Panc1 (cell line): Measurements from ENCODE around the gene TLE5. TPM values are rescaled to one million over a fixed set of nuclear protein-coding genes. Genes with fewer than 3 reads are reported as not detected.
"Not testable (repeated sequence)": the region's sequence is repeated elsewhere in the genome, so short reads cannot be mapped to it uniquely, and the experiment has no call there.

Source experiments
- ATAC-seq: fragments of 200-7000 bp; cut with Tn5 transposase; 2 replicates; pipeline ENCODE4 v1.9.1; 2020; ENCODE audit warnings: mild to moderate bottlenecking, moderate library complexity
- BruUV-seq: library from RNA; stranded (reverse); fragments of 400-500 nt; replicated peaks from 2 replicates; lab custom pipeline; 2021; lab: Mats Ljungman, UMichigan
- CTCF ChIA-PET: fragments of 300-600 bp; sonication (Branson Sonifier 250); formaldehyde crosslinking; loops from one replicate; lab custom pipeline; 2022; ENCODE audit warnings: antibody characterized with exemption; lab: Charles Lee
- POLR2A ChIA-PET: fragments of 300-600 bp; sonication (Branson Sonifier 250); formaldehyde crosslinking; loops from one replicate; lab custom pipeline; 2022; ENCODE audit warnings: antibody characterized with exemption; lab: Charles Lee
- DNase-seq: peaks from one replicate; pipeline ENCODE4 v3.0.0-alpha.2; 2010; ENCODE audit warnings: low read depth, low spot score
- H3K27ac ChIP-seq: 2 replicates; pipeline ENCODE4 v1.5.1; 2011; ENCODE audit warnings: mild to moderate bottlenecking, low read length, inconsistent platforms
- H3K27me3 ChIP-seq: fragments of 200-500 bp; sonication (Bioruptor generic); 2 replicates; pipeline ENCODE4 v1.6.0; 2014; ENCODE audit warnings: low read length, inconsistent platforms; ENCODE audit not compliant: control insufficient read depth, insufficient read depth
- H3K36me3 ChIP-seq: fragments of 200-500 bp; sonication (Bioruptor generic); 2 replicates; pipeline ENCODE4 v1.5.1; 2014; ENCODE audit warnings: inconsistent platforms, mild to moderate bottlenecking, low read length, moderate library complexity; ENCODE audit not compliant: control insufficient read depth, insufficient read depth
- H3K4me1 ChIP-seq: 2 replicates; pipeline ENCODE4 v1.5.1; 2011; ENCODE audit warnings: inconsistent platforms, mild to moderate bottlenecking, low read length, moderate library complexity; ENCODE audit not compliant: control insufficient read depth, insufficient read depth
- H3K4me3 ChIP-seq, 2 experiments: 2 replicates each; pipeline ENCODE4 v1.5.1; 2011 to 2012; ENCODE audit warnings: low read depth in 2 of 2, low read length in 2 of 2, mild to moderate bottlenecking in 2 of 2, inconsistent platforms in 1 of 2, moderate library complexity in 1 of 2
- H3K9me3 ChIP-seq: fragments of 200-500 bp; sonication (Bioruptor generic); 2 replicates; pipeline ENCODE4 v1.5.1; 2014; ENCODE audit warnings: low read depth, mild to moderate bottlenecking, inconsistent platforms, low read length, moderate library complexity; ENCODE audit not compliant: control insufficient read depth, insufficient read depth
- POLR2AphosphoS5 ChIP-seq: IDR thresholded peaks from 2 replicates; pipeline ENCODE4 v1.6.1; 2012; ENCODE audit warnings: mild to moderate bottlenecking, low read depth, low read length, moderate library complexity
- REST ChIP-seq, 2 experiments: IDR thresholded peaks; 2 replicates each; pipeline ENCODE4 v1.6.1; 2011 to 2012; ENCODE audit warnings: low read depth in 2 of 2, control low read depth in 1 of 2, low read length in 1 of 2, mild to moderate bottlenecking in 1 of 2, moderate library complexity in 1 of 2; ENCODE audit not compliant: insufficient read depth in 1 of 2
- in situ Hi-C: cut with HindIII; loops from 2 replicates; pipeline ENCODE4 v1.10.0; 2016; ENCODE audit warnings: low sequenced_read_pairs, low pct_unique_long_range_greater_than_20kb
- intact Hi-C: fragments of 100-400 bp; cut with micrococcal nuclease; formaldehyde crosslinking; loops from one replicate; pipeline ENCODE4 v1.10.0; 2022; ENCODE audit not compliant: unreplicated experiment
- total RNA-seq: library from RNA; stranded (reverse); gene quantifications from one replicate; pipeline ENCODE4 v1.2.1, GENCODE V29; 2021; ENCODE audit not compliant: unreplicated experiment
- TF ChIP-seq, protein P1 (sequence below): fragments of 450-650 bp; IDR thresholded peaks from 2 replicates; pipeline ENCODE4 v1.5.1; 2017; ENCODE audit warnings: mild to moderate bottlenecking

TLE5 gene
- total RNA-seq, 1 experiment from 2014 or later = 287 TPM

- TF ChIP-seq, protein P1, sequence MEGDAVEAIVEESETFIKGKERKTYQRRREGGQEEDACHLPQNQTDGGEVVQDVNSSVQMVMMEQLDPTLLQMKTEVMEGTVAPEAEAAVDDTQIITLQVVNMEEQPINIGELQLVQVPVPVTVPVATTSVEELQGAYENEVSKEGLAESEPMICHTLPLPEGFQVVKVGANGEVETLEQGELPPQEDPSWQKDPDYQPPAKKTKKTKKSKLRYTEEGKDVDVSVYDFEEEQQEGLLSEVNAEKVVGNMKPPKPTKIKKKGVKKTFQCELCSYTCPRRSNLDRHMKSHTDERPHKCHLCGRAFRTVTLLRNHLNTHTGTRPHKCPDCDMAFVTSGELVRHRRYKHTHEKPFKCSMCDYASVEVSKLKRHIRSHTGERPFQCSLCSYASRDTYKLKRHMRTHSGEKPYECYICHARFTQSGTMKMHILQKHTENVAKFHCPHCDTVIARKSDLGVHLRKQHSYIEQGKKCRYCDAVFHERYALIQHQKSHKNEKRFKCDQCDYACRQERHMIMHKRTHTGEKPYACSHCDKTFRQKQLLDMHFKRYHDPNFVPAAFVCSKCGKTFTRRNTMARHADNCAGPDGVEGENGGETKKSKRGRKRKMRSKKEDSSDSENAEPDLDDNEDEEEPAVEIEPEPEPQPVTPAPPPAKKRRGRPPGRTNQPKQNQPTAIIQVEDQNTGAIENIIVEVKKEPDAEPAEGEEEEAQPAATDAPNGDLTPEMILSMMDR = peak; percentile 30; the same call in 1 of the 2 replicates
- BruUV-seq, intact Hi-C loops, POLR2A ChIA-PET, CTCF ChIA-PET, in situ Hi-C loops, DNase-seq, H3K27me3 ChIP-seq, H3K36me3 ChIP-seq, ATAC-seq, H3K9me3 ChIP-seq: not testable (repeated sequence)
- Histone ChIP-seq H3K27ac (peak overlapping the region; percentile 81), H3K4me1 (peaks cover 11% of the 10 kb centered on the region), H3K4me3 (peak overlapping the region in 1 of 2 experiments; percentile 83; a peak in 2 of 4 replicates)
Measured at GRCh38 chr19:3036977-3037544, 25.2 kb downstream of the TLE5 start.

GRCh38 chr19:3036119-3036976 is 25.9 kb downstream of the TLE5 start:
- H3K9me3 ChIP-seq = no peaks in the 10 kb centered on the region
- DNase-seq = peak; percentile 73
- no peaks in the 10 kb centered on the region for H3K36me3 ChIP-seq
- ATAC-seq = peak; percentile 89
- peak overlapping the region; percentile 55 to 83 for H3K4me3 ChIP-seq
- CTCF ChIA-PET = interaction anchor here (0.5 to 1.1 kb wide), 3 partner anchors 52 to 93 kb away, joined by 3 to 4 read pairs (median 3); no protein-coding TSS in a partner anchor
- H3K27me3 ChIP-seq = no peaks in the 10 kb centered on the region
- no TSS peak for BruUV-seq
- intact Hi-C loops = no loop called here
- TF ChIP-seq, protein P1 = peak; percentile 68; the same call in 1 of the 2 replicates
- TF ChIP-seq REST (IDR thresholded peaks at IDR 0.05; ENCODE audit: insufficient read depth in 1 of 2, low read depth in 2 of 2, low read length in 1 of 2) (no peak), POLR2AphosphoS5 (peak; percentile 37)
- peak overlapping the region; percentile 83 for H3K27ac ChIP-seq
- H3K4me1 ChIP-seq = peaks cover 11% of the 10 kb centered on the region
- in situ Hi-C loops = no loop called here
- POLR2A ChIA-PET = interaction anchor here (1.5 kb wide), 1 partner anchor 86 kb away, joined by 4 read pairs; no protein-coding TSS in a partner anchor
